Thoracic aorta (tissue), 2 donors: ENCODE results near the gene SEMA6B. TPM values are rescaled to one million over a fixed set of nuclear protein-coding genes. Genes with fewer than 3 reads are reported as not detected.

Experiments used
- ATAC-seq: fragments of 150-250 bp; one replicate; pipeline ENCODE4 v1.8.0; 2017; ENCODE audit warnings: low read depth; ENCODE audit not compliant: insufficient number of reproducible peaks, low FRiP score
- DNase-seq: peaks from one replicate; pipeline ENCODE4 v3.0.0-alpha.2; 2020; ENCODE audit warnings: low spot score
- H3K27ac ChIP-seq, 2 donors: fragments of 200-600 bp; sonication (generic); 1 replicate in 1 of 2; 2 replicates in 1 of 2; pipeline ENCODE4 v1.5.1; 2016; ENCODE audit warnings: mild to moderate bottlenecking in 2 of 2, moderate library complexity in 2 of 2
- H3K27me3 ChIP-seq: fragments of 200-600 bp; sonication (generic); replicated peaks from 2 replicates; pipeline ENCODE4 v1.6.0; 2016; ENCODE audit warnings: mild to moderate bottlenecking; ENCODE audit not compliant: insufficient read depth
- H3K36me3 ChIP-seq: fragments of 200-600 bp; sonication (generic); one replicate; pipeline ENCODE4 v1.5.1; 2016
- H3K4me1 ChIP-seq, 2 donors: fragments of 200-600 bp; sonication (generic); 1 replicate in 1 of 2; 2 replicates in 1 of 2; pipeline versions ENCODE4 v1.5.1 to v1.6.0; 2016; ENCODE audit warnings: low read depth in 2 of 2, mild to moderate bottlenecking in 1 of 2; ENCODE audit not compliant: control insufficient read depth in 1 of 2
- H3K4me3 ChIP-seq: fragments of 200-600 bp; sonication (generic); 2 replicates; pipeline ENCODE4 v1.5.1; 2016; ENCODE audit warnings: mild to moderate bottlenecking
- H3K9me3 ChIP-seq: fragments of 200-600 bp; sonication (generic); 2 replicates; pipeline ENCODE4 v1.5.1; 2016
- total RNA-seq, 2 donors: library from RNA; depleted of rRNA; stranded (reverse); fragments of >200 nt; gene quantifications; one replicate each; pipeline versions ENCODE4 v1.1.0 to v1.2.3, GENCODE V29; 2016
- TF ChIP-seq, protein P1 (sequence below): fragments of 200-600 bp; sonication (generic); IDR thresholded peaks from one replicate; pipeline ENCODE4 v1.5.1; 2019; ENCODE audit warnings: antibody characterized with exemption

Gene SEMA6B
- total RNA-seq, 2 donors from 2014 or later: 3.4 to 17.4 TPM

DNA sequence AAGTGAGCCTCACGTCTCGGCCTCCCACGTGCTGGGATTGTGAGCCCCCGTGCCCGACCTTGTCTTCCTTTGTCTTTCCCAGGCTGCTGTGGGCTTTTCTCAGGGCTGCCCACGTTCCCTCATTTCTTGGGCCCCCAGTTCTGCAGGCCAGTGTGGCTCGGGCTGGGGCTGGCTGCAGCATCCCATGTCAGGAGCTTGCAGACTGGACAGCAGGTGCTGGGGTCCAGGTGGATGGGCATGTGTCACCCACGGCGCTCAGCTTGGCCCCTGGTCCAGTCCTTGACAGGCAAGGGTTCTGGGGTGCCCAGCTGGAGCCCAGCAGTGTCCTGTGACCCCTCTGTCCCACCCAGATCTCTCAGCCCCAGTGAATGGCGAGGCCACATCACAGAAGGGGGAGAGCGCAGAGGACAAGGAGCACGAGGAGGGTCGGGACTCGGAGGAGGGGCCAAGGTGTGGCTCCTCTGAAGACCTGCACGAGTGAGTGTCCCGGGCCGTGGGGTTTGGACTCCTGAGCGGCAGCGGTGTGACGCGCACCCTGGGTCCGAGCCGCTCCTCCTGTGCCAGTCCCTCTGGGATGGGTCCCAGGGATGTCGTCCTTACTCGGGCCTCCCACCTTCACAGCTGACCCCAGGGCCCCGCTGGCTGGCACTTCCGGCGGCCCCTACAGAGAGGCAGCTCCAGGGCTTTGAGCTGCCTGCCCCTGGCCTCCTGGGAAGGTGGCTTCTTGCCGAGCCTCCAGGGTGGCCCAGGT, 58.5 kb downstream of the SEMA6B start:
- DNase-seq (no peak), ATAC-seq (no peak)
- no peaks in the 10 kb centered on the region for H3K27me3 ChIP-seq
- H3K4me1 ChIP-seq: no peaks in the 10 kb centered on the region
- no peak overlapping the region for H3K27ac ChIP-seq
- TF ChIP-seq, protein P1, sequence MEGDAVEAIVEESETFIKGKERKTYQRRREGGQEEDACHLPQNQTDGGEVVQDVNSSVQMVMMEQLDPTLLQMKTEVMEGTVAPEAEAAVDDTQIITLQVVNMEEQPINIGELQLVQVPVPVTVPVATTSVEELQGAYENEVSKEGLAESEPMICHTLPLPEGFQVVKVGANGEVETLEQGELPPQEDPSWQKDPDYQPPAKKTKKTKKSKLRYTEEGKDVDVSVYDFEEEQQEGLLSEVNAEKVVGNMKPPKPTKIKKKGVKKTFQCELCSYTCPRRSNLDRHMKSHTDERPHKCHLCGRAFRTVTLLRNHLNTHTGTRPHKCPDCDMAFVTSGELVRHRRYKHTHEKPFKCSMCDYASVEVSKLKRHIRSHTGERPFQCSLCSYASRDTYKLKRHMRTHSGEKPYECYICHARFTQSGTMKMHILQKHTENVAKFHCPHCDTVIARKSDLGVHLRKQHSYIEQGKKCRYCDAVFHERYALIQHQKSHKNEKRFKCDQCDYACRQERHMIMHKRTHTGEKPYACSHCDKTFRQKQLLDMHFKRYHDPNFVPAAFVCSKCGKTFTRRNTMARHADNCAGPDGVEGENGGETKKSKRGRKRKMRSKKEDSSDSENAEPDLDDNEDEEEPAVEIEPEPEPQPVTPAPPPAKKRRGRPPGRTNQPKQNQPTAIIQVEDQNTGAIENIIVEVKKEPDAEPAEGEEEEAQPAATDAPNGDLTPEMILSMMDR: no peak
- H3K36me3 ChIP-seq: peaks cover 23% of the 10 kb centered on the region
- H3K9me3 ChIP-seq: no peaks in the 10 kb centered on the region
- H3K4me3 ChIP-seq: no peak overlapping the region

DNA sequence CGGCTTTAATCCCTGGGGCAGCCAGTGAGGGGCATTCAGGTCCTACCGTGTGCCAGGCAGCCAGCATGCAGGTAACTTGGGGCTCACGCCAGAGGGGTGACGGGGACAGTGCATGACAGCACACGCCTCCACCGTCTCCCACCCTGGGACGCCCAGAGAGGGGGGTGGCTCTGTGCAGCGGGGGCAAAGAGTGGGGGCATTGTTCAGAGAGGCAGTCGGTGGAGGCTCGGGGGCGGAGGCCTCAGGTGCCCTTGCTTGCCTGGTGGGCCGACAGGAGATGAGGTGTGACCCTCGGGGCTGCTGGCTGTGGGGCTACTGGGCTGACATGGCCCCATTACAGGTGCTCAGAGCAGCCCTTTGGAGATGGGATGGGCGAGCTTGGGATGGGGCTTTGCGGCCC, 59.6 kb downstream of the SEMA6B start:
- TF ChIP-seq, protein P1: no peak
- Histone ChIP-seq H3K27me3 (no peaks in the 10 kb centered on the region), H3K9me3 (no peaks in the 10 kb centered on the region), H3K4me1 (no peaks in the 10 kb centered on the region), H3K27ac (no peak overlapping the region), H3K36me3 (peaks cover 23% of the 10 kb centered on the region), H3K4me3 (no peak overlapping the region)
- DNase-seq (no peak), ATAC-seq (no peak)

- DNase-seq (no peak), ATAC-seq (no peak)
- Histone ChIP-seq H3K27me3 (no peaks in the 10 kb centered on the region), H3K9me3 (no peaks in the 10 kb centered on the region), H3K27ac (no peak overlapping the region), H3K4me3 (no peak overlapping the region), H3K4me1 (no peaks in the 10 kb centered on the region), H3K36me3 (peaks cover 28% of the 10 kb centered on the region)
- TF ChIP-seq, protein P1: no peak
Measured at GRCh38 chr19:4499318-4499717, 60.2 kb downstream of the SEMA6B start.

GRCh38 chr19:4498694-4499093, 60.8 kb downstream of the SEMA6B start:
- H3K9me3 ChIP-seq: no peaks in the 10 kb centered on the region
- H3K36me3 ChIP-seq: peaks cover 34% of the 10 kb centered on the region
- DNase-seq: no peak
- H3K4me3 ChIP-seq: no peak overlapping the region
- no peak overlapping the region for H3K27ac ChIP-seq
- TF ChIP-seq, protein P1: no peak
- H3K4me1 ChIP-seq: no peaks in the 10 kb centered on the region
- no peak for ATAC-seq
- H3K27me3 ChIP-seq: no peaks in the 10 kb centered on the region

DNA sequence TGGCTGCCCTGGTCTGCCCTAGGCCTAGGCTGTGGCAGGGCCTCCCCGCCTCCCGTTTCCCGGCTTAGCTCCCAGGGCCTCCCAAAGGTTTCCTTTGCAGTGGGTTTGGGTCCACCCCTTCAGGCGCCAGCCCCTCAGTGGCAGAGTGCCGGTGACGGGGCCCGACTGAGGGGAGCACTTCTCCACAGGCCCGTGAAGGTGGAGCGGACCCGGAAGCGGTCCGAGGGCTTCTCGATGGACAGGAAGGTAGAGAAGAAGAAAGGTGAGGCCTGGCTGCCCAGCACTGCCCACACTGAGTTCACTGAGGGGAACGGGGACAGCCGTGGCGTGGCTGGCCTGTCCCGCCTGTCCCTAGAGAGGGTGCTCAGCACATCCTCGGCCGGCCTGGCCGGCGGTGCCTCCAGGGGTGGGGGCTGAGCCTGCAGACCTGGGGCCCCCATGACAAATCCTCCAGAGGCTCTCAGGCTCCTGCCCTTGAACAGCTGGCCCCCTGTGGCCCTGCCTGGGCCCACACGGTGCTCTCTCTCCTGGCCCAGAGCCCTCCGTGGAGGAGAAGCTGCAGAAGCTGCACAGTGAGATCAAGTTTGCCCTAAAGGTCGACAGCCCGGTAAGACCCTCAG, 61.6 kb downstream of the SEMA6B start:
- H3K27ac ChIP-seq: no peak overlapping the region
- no peaks in the 10 kb centered on the region for H3K4me1 ChIP-seq
- no peak overlapping the region for H3K4me3 ChIP-seq
- no peaks in the 10 kb centered on the region for H3K9me3 ChIP-seq
- TF ChIP-seq, protein P1: no peak
- no peak for DNase-seq
- peaks cover 38% of the 10 kb centered on the region for H3K36me3 ChIP-seq
- ATAC-seq: no peak
- H3K27me3 ChIP-seq: no peaks in the 10 kb centered on the region
